Esophagus (tissue), 2 donors: ENCODE measurements around the gene NKIRAS1. TPM values are rescaled to one million over a fixed set of nuclear protein-coding genes. Genes with fewer than 3 reads are reported as not detected.

ENCODE experiments used
- H3K27ac ChIP-seq, 2 donors: one replicate each; pipeline ENCODE4 v1.5.1; 2013; ENCODE audit warnings: low read depth in 2 of 2, mild to moderate bottlenecking in 2 of 2, inconsistent platforms in 1 of 2, low read length in 1 of 2, moderate library complexity in 1 of 2
- H3K27me3 ChIP-seq, 2 donors: one replicate each; pipeline ENCODE4 v1.6.1; 2013; ENCODE audit warnings: low read length in 2 of 2, control low read depth in 1 of 2, mild to moderate bottlenecking in 1 of 2; ENCODE audit not compliant: insufficient read depth in 2 of 2, control insufficient read depth in 1 of 2
- H3K36me3 ChIP-seq, 2 donors: one replicate each; pipeline ENCODE4 v1.6.1; 2013; ENCODE audit warnings: low read length in 1 of 2; ENCODE audit not compliant: control insufficient read depth in 2 of 2, insufficient read depth in 2 of 2
- H3K4me1 ChIP-seq, 2 donors: one replicate each; pipeline ENCODE4 v1.6.1; 2013; ENCODE audit warnings: low read length in 1 of 2; ENCODE audit not compliant: control insufficient read depth in 2 of 2, insufficient read depth in 2 of 2
- H3K4me3 ChIP-seq, 2 donors: one replicate each; pipeline ENCODE4 v1.5.1; 2013; ENCODE audit warnings: low read length in 2 of 2, mild to moderate bottlenecking in 2 of 2, low read depth in 1 of 2, moderate library complexity in 1 of 2
- H3K9me3 ChIP-seq, 2 donors: one replicate each; pipeline ENCODE4 v1.6.1; 2013; ENCODE audit warnings: mild to moderate bottlenecking in 2 of 2, low read depth in 1 of 2, low read length in 1 of 2, moderate library complexity in 1 of 2; ENCODE audit not compliant: control insufficient read depth in 2 of 2, insufficient read depth in 1 of 2
- WGBS, 2 donors: extraction: QIAGEN DNeasy Blood & Tissue Kit; methylation state at CpG; one replicate each; pipeline ENCODE4 v1.1.7; 2013; 5-methylcytosine and 5-hydroxymethylcytosine counted together
- polyA plus RNA-seq, 2 donors: library from polyadenylated mRNA; stranded (reverse); fragments of 200-250 nt; gene quantifications; one replicate each; pipeline ENCODE4 v1.2.3, GENCODE V29; 2013
- donor health status: healthy with polysubstance abuse.
- donor health status: Bipolar disorder and iron deficiency.

The NKIRAS1 gene
- polyA plus RNA-seq, 2 donors: 4.9 to 5.4 TPM

- 77 to 92% methylated on average over 1 of the region's 1 CpG for WGBS, 2 donors
- Histone ChIP-seq H3K27me3 (no peaks in the 10 kb centered on the region), H3K4me3 (no peak overlapping the region), H3K27ac (no peak overlapping the region), H3K9me3 (no peaks in the 10 kb centered on the region), H3K4me1 (peaks cover 0 to 7% of the 10 kb centered on the region in 2 donors), H3K36me3 (no peaks in the 10 kb centered on the region)
Measured at GRCh38 chr3:23867838-23868237, 49.0 kb downstream of the NKIRAS1 start.

- H3K4me1 ChIP-seq: peaks cover 0 to 7% of the 10 kb centered on the region in 2 donors
- WGBS, 2 donors: 78 to 83% methylated on average over 1 of the region's 1 CpG
- H3K36me3 ChIP-seq: no peaks in the 10 kb centered on the region
- no peak overlapping the region for H3K4me3 ChIP-seq
- H3K27ac ChIP-seq: no peak overlapping the region
- H3K9me3 ChIP-seq: no peaks in the 10 kb centered on the region
- no peaks in the 10 kb centered on the region for H3K27me3 ChIP-seq
Measured at GRCh38 chr3:23867400-23867799, 49.4 kb downstream of the NKIRAS1 start.

GRCh38 chr3:23865595-23866396 is 51.0 kb downstream of the NKIRAS1 start:
- H3K9me3 ChIP-seq: no peaks in the 10 kb centered on the region
- H3K27ac ChIP-seq: no peak overlapping the region
- 64 to 69% methylated on average over 6 of the region's 6 CpGs for WGBS, 2 donors
- no peak overlapping the region for H3K4me3 ChIP-seq
- H3K36me3 ChIP-seq: no peaks in the 10 kb centered on the region
- no peaks in the 10 kb centered on the region for H3K27me3 ChIP-seq
- peaks cover 0 to 7% of the 10 kb centered on the region in 2 donors for H3K4me1 ChIP-seq

GRCh38 chr3:23864931-23865330 is 51.9 kb downstream of the NKIRAS1 start:
- no peaks in the 10 kb centered on the region for H3K9me3 ChIP-seq
- no peak overlapping the region for H3K27ac ChIP-seq
- H3K36me3 ChIP-seq: no peaks in the 10 kb centered on the region
- WGBS, 2 donors: 79 to 90% methylated on average over 1 of the region's 1 CpG
- H3K27me3 ChIP-seq: no peaks in the 10 kb centered on the region
- no peak overlapping the region for H3K4me3 ChIP-seq
- peaks cover 0 to 7% of the 10 kb centered on the region in 2 donors for H3K4me1 ChIP-seq

DNA sequence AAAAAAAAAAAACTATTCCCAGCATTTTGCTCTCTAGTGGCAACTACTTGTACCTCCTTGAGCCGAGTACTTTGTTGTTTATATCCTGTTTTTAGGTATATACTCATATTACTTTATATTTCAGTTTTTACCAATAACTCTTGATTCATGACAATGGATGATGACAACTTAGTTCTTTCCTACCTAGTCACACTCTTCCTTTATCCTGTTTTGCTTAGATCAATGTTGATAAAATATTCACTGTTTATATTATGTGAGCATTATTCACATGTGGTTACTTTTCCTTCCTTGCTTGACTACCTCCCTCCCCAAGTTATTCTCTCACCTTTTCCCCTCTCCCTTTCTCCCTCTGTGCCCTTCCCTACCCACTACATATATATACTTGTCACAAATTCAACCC is 53.7 kb downstream of the NKIRAS1 start:
- no peaks in the 10 kb centered on the region for H3K9me3 ChIP-seq
- no peak overlapping the region for H3K4me3 ChIP-seq
- H3K27ac ChIP-seq: no peak overlapping the region
- H3K36me3 ChIP-seq: no peaks in the 10 kb centered on the region
- WGBS, 2 donors: 85 to 88% methylated on average over 1 of the region's 1 CpG
- H3K27me3 ChIP-seq: no peaks in the 10 kb centered on the region
- peaks cover 0 to 12% of the 10 kb centered on the region in 2 donors for H3K4me1 ChIP-seq

GRCh38 chr3:23861689-23862088 is 55.1 kb downstream of the NKIRAS1 start:
- Histone ChIP-seq H3K9me3 (no peaks in the 10 kb centered on the region), H3K4me1 (peaks cover 0 to 12% of the 10 kb centered on the region in 2 donors), H3K36me3 (no peaks in the 10 kb centered on the region), H3K27me3 (no peaks in the 10 kb centered on the region), H3K4me3 (no peak overlapping the region), H3K27ac (no peak overlapping the region)
- 94 to 95% methylated on average over 9 of the region's 9 CpGs for WGBS, 2 donors

- Histone ChIP-seq H3K36me3 (no peaks in the 10 kb centered on the region), H3K27ac (no peak overlapping the region), H3K4me1 (peaks cover 0 to 4% of the 10 kb centered on the region in 2 donors), H3K4me3 (no peak overlapping the region), H3K27me3 (no peaks in the 10 kb centered on the region), H3K9me3 (no peaks in the 10 kb centered on the region)
- 91 to 94% methylated on average over 7 of the region's 7 CpGs for WGBS, 2 donors
Measured at GRCh38 chr3:23859839-23860382, 56.9 kb downstream of the NKIRAS1 start.

DNA sequence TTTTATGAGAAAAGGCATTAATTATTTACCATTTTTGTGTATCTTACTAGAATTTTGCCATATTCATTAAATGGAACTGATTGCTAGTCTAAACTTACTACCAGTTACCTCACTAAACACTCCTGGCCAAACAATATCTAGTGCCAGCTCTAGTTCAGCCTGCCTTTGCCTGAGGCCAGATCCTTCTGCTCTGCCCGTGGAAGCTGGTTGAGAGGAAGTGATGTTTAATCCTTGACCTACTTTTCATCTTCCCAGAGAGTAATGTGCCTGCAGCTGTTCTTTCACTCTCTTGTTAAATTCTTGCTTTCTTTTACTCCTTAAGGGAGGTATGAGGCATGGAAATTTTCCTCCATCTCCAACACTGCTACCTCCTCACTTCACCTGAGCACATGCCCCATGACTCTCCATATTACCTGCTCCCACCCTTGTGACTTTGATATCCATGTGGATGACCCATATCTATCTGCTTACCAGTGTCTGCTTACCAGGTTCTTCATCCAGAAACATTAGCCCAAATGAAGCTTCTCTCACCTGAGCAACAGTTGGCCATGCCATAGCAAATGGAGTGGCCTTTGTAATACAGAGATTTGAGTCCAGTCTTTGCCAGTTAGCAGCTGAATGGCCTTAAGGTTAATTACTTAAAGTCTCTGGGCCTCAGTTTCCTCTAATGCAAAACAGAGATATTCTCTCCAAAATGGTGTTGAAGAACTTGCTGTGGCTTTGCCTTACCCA is 57.6 kb downstream of the NKIRAS1 start:
- 0 to 18% methylated on average over 1 of the region's 1 CpG for WGBS, 2 donors
- H3K27ac ChIP-seq: no peak overlapping the region

DNA sequence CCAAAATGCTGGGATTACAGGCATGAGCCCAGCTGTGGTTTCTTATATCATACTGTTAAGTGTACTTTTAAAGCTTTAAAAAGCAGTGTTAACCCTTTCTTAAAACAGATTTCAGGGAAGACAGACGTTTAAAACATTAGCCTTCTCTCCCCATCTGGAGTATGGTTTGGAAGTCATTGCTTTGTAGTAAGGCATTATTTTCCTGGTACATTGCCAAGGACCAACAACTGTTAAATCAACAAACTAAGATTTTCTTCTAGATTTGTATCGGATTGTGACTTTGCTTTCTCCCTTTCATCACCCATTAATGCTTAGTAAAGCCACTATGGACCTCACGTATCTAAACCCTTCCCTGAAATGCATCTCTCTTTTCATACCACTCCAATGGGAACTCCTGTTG is 60.5 kb downstream of the NKIRAS1 start:
- H3K27ac ChIP-seq: no peak overlapping the region

More for the DNA sequence above, 57.6 kb downstream of the NKIRAS1 start:
- Histone ChIP-seq H3K27me3 (no peaks in the 10 kb centered on the region), H3K9me3 (no peaks in the 10 kb centered on the region), H3K4me1 (peaks cover 0 to 4% of the 10 kb centered on the region in 2 donors), H3K4me3 (no peak overlapping the region), H3K36me3 (no peaks in the 10 kb centered on the region)

More for the DNA sequence above, 60.5 kb downstream of the NKIRAS1 start:
- 53 to 60% methylated on average over 3 of the region's 3 CpGs for WGBS, 2 donors
- H3K4me3 ChIP-seq: no peak overlapping the region
- no peaks in the 10 kb centered on the region for H3K9me3 ChIP-seq
- H3K4me1 ChIP-seq: peaks cover 0 to 4% of the 10 kb centered on the region in 2 donors
- peaks cover 0 to 4% of the 10 kb centered on the region in 2 donors for H3K36me3 ChIP-seq
- H3K27me3 ChIP-seq: no peaks in the 10 kb centered on the region
